Measurements from ENCODE around the gene ITPKA. TPM values are rescaled to one million over a fixed set of nuclear protein-coding genes. Genes with fewer than 3 reads are reported as not detected.

The ITPKA gene
- total and polyA plus RNA-seq, 2 of the 13 experiments (the other 11 are each of a cell fraction or from before 2014, with no cell fraction given), result 13.2 to 41.3 TPM

DNA sequence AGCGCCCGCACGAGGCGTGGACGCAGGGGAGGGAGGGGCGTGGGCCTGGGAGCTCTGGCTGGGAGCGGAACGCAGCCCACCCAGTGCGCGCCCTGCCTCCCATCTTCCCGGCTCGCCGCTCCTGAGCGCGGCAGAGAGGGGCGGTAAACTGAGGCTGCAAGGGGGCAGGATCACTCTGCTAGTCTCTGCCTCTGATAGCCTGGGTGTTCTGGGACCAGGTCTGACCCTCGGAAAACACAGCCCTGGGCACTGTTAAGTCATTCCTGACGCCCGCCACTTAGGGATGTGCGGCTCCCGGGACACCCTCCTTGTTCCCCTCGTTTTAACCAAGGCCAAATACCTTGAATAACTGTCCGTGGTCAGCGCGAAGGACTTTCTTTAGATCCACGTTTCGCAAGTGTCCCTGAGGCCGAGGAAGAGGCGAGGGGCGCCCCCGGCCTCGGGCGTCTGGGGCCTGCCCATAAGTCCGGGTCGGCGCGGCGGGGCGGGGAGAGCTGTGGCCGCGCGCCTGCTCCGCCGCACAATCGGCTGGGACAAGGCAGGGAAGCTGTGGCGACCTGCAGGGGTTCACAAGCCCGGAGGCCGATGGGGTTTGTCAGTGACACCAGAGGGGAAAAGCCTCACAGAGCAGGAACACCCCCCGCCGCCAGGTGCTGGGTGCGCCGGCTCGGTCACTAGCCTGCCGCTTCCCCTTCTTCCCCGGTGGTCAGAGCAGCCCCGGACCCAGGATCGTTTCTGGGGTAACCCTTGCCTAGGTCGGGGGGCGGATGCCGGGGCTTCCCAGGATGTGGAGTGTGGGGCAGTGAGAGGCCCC is 1.5 kb downstream of the ITPKA start (continued):
- no peak for TF ChIP-seq ZNF263 (CRISPR knock-in tag; IDR thresholded peaks at IDR 0.05)
- no peak for TF ChIP-seq ZFP82 (CRISPR knock-in tag; IDR thresholded peaks at IDR 0.05; ENCODE audit: borderline replicate concordance)
- no peak for TF ChIP-seq MED13 (CRISPR knock-in tag; IDR thresholded peaks at IDR 0.05)
- TF ChIP-seq, protein P1, sequence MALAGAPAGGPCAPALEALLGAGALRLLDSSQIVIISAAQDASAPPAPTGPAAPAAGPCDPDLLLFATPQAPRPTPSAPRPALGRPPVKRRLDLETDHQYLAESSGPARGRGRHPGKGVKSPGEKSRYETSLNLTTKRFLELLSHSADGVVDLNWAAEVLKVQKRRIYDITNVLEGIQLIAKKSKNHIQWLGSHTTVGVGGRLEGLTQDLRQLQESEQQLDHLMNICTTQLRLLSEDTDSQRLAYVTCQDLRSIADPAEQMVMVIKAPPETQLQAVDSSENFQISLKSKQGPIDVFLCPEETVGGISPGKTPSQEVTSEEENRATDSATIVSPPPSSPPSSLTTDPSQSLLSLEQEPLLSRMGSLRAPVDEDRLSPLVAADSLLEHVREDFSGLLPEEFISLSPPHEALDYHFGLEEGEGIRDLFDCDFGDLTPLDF (CRISPR knock-in tag; IDR thresholded peaks at IDR 0.05), result no peak
- no peak for TF ChIP-seq PAWR (CRISPR knock-in tag; IDR thresholded peaks at IDR 0.05; ENCODE audit: borderline replicate concordance)
- TF ChIP-seq NFYB (CRISPR knock-in tag; IDR thresholded peaks at IDR 0.05), result no peak
- TF ChIP-seq ZC3H4 (CRISPR knock-in tag; IDR thresholded peaks at IDR 0.05; ENCODE audit: borderline replicate concordance), result no peak
- TF ChIP-seq TFDP1 (CRISPR knock-in tag; IDR thresholded peaks at IDR 0.05; ENCODE audit: borderline replicate concordance), result no peak
- no peak for TF ChIP-seq IRF9 (CRISPR knock-in tag; IDR thresholded peaks at IDR 0.05; ENCODE audit: borderline replicate concordance)
- TF ChIP-seq, protein P2, sequence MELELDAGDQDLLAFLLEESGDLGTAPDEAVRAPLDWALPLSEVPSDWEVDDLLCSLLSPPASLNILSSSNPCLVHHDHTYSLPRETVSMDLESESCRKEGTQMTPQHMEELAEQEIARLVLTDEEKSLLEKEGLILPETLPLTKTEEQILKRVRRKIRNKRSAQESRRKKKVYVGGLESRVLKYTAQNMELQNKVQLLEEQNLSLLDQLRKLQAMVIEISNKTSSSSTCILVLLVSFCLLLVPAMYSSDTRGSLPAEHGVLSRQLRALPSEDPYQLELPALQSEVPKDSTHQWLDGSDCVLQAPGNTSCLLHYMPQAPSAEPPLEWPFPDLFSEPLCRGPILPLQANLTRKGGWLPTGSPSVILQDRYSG (CRISPR knock-in tag; IDR thresholded peaks at IDR 0.05), result 0 out of 2 replicates have a peak, but pooled peaks have one; percentile 16
- TF ChIP-seq ZNF225 (CRISPR knock-in tag; IDR thresholded peaks at IDR 0.05), result no peak
- TF ChIP-seq TAF1 (CRISPR knock-in tag; IDR thresholded peaks at IDR 0.05), result 0 out of 2 replicates have a peak, but pooled peaks have one; percentile 12
- TF ChIP-seq MEIS2 (CRISPR knock-in tag; IDR thresholded peaks at IDR 0.05), result peak; percentile 59; the same call in 1 of the 2 replicates
